Measurements from ENCODE around the gene PRLH.
"Not testable (repeated sequence)": the region's sequence is repeated elsewhere in the genome, so short reads cannot be mapped to it uniquely, and the experiment has no call there.

PRLH gene

GRCh38 chr2:237600205-237600846 lies 34.0 kb downstream of the PRLH start:
- FAIRE-seq (no peak), DNase-seq (ENCODE audit: low spot score) (no peak)

GRCh38 chr2:237601453-237602116 lies 35.2 kb downstream of the PRLH start:
- DNase-seq (ENCODE audit: low spot score) = no peak
- FAIRE-seq = no peak

DNA sequence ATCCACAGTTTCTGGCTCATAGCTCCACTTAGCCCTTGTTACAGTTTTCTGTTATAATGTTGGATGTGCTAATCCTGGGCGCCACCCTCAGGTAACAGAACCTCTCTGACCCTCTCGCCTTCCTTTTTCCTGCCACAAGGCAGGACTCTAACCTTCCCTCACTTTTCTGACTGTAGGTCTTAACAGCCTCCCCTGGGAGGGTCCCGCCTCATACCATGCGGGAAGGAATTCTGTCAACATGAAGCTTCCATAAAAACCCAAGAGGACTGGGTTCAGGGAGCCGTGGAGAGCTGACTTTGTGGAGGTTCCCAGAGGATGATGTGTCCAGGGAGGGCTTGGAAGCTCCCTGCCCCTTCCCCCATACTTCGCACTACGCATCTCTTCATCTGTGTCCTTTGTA lies 36.0 kb downstream of the PRLH start:
- no peak for FAIRE-seq

DNA sequence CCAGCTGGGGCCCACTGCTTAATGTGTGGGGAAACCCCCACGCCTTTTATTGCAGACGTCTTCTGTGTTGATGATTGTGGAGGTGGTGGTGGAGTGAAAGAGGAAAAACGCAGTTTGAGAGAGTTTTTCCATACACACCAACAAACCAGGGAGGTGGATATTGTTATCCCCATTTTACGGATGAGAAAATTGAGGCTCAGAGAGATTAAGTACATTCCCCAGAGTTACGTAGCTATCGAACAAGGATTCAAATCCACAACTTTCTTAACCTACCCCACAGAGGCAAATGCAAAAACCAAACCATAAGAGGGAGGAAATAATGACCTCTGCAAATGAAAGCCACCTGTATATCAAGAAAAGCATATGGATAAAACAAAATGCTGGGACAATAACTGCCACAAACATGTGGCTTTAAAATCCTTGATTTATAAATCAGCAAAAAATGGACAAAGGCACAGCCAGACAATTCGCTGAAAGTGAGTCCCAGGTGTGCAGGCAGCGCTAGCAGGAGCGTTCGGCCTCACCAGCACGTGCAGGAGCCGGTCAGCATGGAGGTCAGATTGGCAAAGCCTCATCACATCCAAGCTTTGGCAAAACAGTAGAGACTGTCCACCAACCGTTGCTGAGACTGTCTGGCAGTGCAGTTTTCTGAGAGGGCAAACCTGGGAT lies 36.8 kb downstream of the PRLH start:
- DNase-seq (ENCODE audit: low spot score) = no peak
- FAIRE-seq = no peak

More for the DNA sequence above, 36.0 kb downstream of the PRLH start:
- no peak for DNase-seq (ENCODE audit: low spot score)

DNA sequence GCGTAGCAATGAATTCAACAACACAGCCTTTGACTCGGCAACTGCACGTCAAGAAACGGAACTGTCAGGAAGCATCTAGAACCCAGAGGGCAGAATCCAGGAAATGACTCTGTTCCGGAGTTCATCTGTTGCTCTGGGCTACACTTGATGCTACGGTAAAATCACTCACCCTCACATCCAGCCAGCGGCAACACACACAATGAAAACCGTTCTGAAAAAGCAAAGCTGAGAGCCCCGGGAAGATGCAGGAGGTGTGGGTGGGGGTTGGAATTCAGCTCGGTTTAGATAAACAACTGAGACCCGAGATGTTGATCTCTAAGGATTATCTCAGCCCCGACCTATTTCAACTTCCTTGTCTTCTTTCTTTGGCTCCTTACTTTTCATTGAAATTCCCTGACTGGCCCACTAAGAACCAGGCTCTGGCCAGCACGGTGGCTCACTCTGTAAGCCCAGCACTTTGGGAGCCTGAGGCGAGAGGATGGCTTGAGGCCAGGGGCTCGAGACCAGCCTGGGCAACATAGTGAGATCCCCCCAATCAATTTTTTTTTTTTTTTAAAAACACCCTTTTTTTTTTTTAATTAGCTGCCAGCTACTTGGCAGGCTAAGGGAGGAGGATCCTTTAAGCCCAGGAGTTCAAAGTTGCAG lies 37.5 kb downstream of the PRLH start:
- FAIRE-seq = no peak
- DNase-seq (ENCODE audit: low spot score) = no peak

- no peak for FAIRE-seq
- no peak for DNase-seq (ENCODE audit: low spot score)
Observed at GRCh38 chr2:237604391-237604790, 38.0 kb downstream of the PRLH start.

DNA sequence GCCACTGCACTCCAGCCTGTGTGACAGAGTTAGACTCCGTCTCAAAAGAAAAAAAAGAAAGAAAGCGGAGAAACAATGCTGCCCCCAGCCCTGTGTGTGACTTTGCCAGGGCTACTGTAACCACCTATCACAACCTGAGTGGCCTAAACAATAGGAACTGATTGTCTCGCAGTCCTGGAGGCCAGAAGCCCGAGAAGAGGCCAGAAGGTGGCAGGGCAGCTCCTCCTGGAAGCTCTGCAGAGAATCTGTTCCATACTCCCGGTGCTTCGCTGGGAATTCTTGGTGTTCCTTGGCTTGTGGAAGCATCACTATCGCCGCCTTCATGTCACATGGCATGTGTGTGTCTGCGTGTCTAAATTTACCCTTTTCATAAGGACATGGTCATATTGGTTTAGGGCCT lies 38.6 kb downstream of the PRLH start:
- FAIRE-seq = no peak
- no peak for DNase-seq (ENCODE audit: low spot score)

GRCh38 chr2:237606522-237606921 lies 40.1 kb downstream of the PRLH start:
- FAIRE-seq; DNase-seq (ENCODE audit: low spot score): not testable (repeated sequence)

DNA sequence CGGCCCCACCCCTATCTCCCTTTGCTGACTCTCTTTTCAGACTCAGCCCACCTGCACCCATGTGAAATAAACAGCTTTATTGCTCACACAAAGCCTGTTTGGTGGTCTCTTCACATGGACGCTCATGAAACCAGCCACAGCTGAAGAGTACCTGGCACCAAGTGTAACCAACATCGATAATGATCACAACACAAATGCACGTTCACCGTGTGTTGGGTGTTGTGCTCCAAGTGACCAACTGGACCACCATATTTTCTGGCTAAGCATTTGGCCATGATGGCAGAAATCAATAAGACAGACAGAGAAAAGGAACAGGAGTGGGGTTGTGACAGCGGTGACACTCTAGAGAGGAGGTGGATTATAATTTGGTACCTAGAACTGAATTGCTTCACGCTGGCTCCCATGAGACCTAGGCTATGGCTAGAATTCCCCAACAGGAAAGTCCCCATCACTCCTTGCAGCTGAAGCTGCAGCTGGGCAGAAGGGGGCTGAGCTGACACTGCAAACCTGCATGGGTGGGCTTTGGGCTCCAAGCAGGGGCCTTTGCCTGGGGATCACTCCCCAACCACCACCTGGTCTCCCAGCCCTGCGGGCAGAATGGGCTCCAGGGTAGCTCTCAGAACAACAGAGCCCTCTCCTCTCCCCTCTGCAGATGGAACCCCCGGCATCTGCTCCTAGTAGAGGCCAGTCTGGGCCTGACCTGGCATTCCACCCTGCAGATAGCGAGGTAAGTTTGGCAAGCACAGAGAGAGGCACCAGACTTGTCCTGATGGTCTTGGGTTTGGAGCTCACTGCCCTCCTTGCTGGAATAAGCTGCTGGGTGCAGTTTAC lies 46.4 kb downstream of the PRLH start:
- DNase-seq (ENCODE audit: low spot score) (no peak), FAIRE-seq (no peak)

DNA sequence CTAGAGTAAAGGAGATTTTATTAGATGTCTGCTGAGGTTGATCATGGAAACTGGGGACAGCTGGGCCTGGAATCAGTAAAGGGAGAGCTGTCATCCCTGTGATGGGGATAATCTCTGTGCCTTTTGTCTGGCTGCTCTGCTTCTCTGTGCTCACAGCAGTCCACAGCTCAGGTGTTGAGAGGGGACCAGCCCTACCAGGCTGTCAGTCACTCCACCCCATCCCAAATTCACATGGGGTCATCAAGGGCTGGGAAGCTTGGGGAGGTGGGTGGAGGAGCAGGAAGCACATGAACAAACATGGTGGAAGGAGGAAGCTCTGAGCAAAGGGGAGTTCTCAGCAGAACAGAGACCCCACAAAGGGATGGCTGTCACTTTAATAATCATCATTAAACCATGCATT lies 47.3 kb downstream of the PRLH start:
- FAIRE-seq (no peak), DNase-seq (ENCODE audit: low spot score) (no peak)

- DNase-seq (ENCODE audit: low spot score) (no peak), FAIRE-seq (no peak)
Observed at GRCh38 chr2:237614151-237614720, 47.9 kb downstream of the PRLH start.

GRCh38 chr2:237615631-237616249 lies 49.4 kb downstream of the PRLH start:
- DNase-seq (ENCODE audit: low spot score) (no peak), FAIRE-seq (no peak)

- no peak for FAIRE-seq
- DNase-seq (ENCODE audit: low spot score) = no peak
Observed at GRCh38 chr2:237616373-237616733, 50.0 kb downstream of the PRLH start.
